Adipocyte (in vitro differentiated cells): ENCODE measurements around the gene ZNF638.
A peak's percentile ranks its signal among the peaks of the same experiment; 100 is the strongest.

Experiments used
- DNase-seq: peaks from one replicate; pipeline ENCODE4 v3.0.0-alpha.2; 2015; ENCODE audit warnings: low read depth
- H3K27me3 ChIP-seq: replicated peaks from 2 replicates; pipeline ENCODE4 v1.7.0; 2013; ENCODE audit warnings: mild to moderate bottlenecking, low read length, moderate library complexity; ENCODE audit not compliant: control insufficient read depth, insufficient read depth
- H3K36me3 ChIP-seq: 2 replicates; pipeline ENCODE4 v1.7.0; 2013; ENCODE audit warnings: low read length, mild to moderate bottlenecking, moderate library complexity; ENCODE audit not compliant: control insufficient read depth, insufficient read depth, severe bottlenecking
- H3K4me1 ChIP-seq: 2 replicates; pipeline ENCODE4 v1.7.0; 2013; ENCODE audit warnings: mild to moderate bottlenecking, low read length, moderate library complexity; ENCODE audit not compliant: control insufficient read depth, insufficient read depth
- H3K4me3 ChIP-seq: 2 replicates; pipeline ENCODE4 v1.7.0; 2013; ENCODE audit warnings: mild to moderate bottlenecking, low read length, moderate library complexity
- H3K9ac ChIP-seq: 2 replicates; pipeline ENCODE4 v1.7.0; 2013; ENCODE audit warnings: mild to moderate bottlenecking, low read length, moderate library complexity
- H3K9me3 ChIP-seq: 2 replicates; pipeline ENCODE4 v1.7.0; 2013; ENCODE audit warnings: mild to moderate bottlenecking, low read length, moderate library complexity; ENCODE audit not compliant: control insufficient read depth

Gene ZNF638

DNA sequence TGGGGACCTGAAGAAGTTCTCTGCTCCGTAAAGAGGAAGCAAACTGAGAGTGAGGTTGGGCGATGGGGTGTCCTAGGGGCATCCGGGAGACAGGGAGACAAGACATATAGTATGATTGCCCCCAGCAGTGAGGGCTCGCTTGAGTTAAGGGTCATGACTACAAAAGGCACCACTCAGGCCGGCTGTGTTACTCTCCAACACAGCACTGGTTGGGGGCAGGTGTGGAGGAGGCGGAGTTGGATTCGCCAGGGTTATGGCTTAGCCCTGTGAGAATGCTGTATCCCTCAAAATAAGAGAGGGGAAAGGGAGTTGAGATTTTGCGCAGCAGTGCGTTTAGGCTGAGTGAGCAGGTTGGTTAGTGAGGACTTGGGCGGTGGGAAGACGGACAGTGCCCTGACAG, 133.8 kb downstream of the ZNF638 start:
- H3K36me3 ChIP-seq, result no peaks in the 10 kb centered on the region
- peaks cover 8% of the 10 kb centered on the region for H3K9me3 ChIP-seq
- H3K4me1 ChIP-seq, result peaks cover 4% of the 10 kb centered on the region
- H3K4me3 ChIP-seq, result no peak overlapping the region
- no peak for DNase-seq
- no peak overlapping the region for H3K9ac ChIP-seq
- peaks cover 68% of the 10 kb centered on the region for H3K27me3 ChIP-seq

DNA sequence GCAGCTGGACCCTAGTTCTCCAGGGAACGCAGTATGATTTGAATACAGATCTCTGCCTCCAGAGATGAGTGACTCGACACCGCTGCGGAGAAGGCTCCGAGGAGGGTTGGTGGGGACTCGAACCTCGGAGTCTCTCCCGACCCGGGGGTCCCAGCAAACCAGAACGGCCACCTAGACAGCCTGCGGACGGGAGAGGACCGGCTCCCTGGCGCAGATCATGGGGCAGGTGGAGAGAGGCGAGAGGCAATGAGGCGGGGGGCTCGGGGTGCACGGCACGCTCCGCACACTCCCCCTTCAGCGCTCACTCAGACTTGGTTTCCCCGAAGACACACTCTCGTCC, 134.3 kb downstream of the ZNF638 start:
- Histone ChIP-seq H3K9ac (no peak overlapping the region), H3K4me3 (peak overlapping the region; percentile 85), H3K27me3 (peaks cover 68% of the 10 kb centered on the region), H3K36me3 (no peaks in the 10 kb centered on the region), H3K4me1 (peaks cover 4% of the 10 kb centered on the region), H3K9me3 (peaks cover 8% of the 10 kb centered on the region)
- DNase-seq, result no peak

DNA sequence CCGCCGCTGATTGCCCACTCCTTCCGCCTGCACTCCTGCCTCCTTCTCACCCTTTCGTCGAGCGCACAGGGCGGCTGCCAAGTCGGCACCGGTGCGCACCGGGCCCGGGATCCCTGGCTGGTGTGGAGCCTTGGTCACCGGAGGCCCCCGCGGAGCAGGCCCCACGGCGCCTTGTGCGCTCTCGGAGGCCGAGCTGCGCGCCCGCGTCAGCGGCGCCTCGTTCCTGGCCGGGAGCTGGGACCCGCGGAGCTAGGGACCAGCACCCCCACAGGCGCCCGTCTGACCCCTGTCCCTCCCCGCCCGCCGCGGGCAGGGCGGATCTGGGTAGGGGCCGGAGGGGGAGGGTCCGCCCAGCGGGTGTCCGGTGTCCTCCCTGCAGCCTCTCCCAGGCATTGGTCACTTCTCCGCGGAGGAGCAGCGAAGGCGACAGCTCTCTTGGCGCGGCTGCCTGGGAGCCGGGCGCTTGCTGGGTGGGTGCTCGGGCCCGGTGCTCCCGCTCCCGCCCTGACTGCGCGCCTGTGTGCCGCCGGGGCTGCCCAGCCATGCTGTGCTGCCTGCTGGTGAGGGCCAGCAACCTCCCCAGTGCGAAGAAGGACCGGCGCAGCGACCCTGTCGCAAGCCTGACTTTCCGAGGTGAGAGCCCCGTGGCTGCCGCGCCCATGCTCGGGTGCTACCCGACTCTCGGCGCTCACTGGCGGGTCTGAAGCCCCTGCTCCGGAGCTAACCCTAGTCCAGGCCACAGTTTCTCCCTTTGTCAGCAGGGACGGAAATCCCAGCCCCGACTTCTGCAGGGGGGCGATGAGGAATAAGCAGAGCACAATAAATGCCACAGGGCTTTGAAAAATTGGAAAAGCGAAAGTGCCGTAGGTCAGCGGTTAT, 135.0 kb downstream of the ZNF638 start:
- DNase-seq, result peak; percentile 69
- H3K27me3 ChIP-seq, result peaks cover 68% of the 10 kb centered on the region
- no peaks in the 10 kb centered on the region for H3K36me3 ChIP-seq
- H3K9ac ChIP-seq, result peak overlapping the region; percentile 32
- H3K9me3 ChIP-seq, result peaks cover 8% of the 10 kb centered on the region
- peaks cover 4% of the 10 kb centered on the region for H3K4me1 ChIP-seq
- peak overlapping the region; percentile 85 for H3K4me3 ChIP-seq

DNA sequence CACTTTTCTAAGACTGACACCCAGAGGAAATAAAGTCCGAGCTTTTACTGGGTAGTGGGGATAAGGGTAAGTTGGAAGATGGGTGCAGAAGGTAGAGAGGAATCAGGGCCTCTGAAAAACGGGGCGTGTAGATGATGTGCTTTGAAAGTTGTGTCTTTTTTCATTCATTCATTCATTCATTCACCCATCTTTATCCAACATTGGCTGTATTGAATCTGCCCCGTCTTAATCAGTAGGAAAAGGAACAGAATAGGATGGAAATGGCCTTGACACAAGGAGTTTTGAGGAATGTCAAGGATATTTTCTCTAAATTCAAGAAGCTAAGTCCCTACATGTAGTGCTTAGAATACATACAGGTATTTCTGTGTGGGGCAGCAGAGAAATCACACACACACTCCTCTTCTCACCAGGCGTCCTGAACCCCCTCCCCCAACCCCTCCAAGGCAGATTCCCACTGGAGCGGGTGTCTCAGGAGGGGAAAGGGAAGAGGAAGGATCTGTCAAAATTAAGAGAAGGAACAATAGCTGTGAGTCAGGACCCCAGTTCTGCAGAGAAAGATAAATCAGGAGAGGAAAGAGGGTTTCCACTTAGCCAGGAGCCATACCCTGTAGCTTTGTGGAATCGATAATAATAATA, 135.7 kb downstream of the ZNF638 start:
- H3K9ac ChIP-seq, result peak overlapping the region; percentile 32
- H3K4me3 ChIP-seq, result peak overlapping the region; percentile 85
- no peak for DNase-seq
- peaks cover 4% of the 10 kb centered on the region for H3K4me1 ChIP-seq
- peaks cover 68% of the 10 kb centered on the region for H3K27me3 ChIP-seq
- no peaks in the 10 kb centered on the region for H3K36me3 ChIP-seq
- peaks cover 8% of the 10 kb centered on the region for H3K9me3 ChIP-seq

DNA sequence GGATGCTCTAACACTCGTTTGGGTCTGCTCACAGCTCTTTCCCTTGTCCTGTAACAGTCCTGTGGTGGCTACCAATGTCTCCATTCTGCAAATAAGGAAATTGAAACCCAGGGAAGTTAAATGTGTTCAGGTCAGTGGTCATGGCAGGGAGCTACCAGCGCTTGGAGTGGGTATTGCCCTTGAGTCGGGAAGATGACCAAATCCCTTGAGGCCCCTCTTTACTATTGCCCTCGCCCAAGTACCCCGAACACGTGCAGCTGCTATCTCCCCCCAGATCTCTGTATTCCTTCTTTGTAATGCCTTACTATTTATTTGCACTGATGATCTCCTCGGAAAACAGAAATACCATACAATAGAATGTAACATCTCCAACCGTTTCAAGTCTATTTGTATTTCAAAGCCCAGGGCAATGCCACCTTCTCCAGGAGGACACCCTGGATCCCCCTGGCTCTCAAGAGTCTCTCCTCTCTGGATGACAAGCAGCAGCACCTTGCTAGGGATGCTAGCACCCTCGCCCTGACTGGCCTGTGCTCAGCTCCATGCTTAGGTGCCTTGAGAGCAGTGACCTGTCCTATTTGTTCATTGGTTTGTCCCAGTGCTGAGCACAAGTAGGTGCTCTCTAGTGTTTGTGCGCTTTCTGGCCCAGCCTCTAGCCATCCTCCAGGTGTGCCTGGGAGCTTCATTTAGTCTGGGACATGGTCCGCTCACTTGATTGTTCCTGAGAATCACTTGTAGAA, 136.9 kb downstream of the ZNF638 start:
- no peaks in the 10 kb centered on the region for H3K36me3 ChIP-seq
- H3K9ac ChIP-seq, result no peak overlapping the region
- H3K9me3 ChIP-seq, result peaks cover 3% of the 10 kb centered on the region
- no peak for DNase-seq
- H3K4me3 ChIP-seq, result no peak overlapping the region
- peaks cover 63% of the 10 kb centered on the region for H3K27me3 ChIP-seq
- H3K4me1 ChIP-seq, result peaks cover 4% of the 10 kb centered on the region

DNA sequence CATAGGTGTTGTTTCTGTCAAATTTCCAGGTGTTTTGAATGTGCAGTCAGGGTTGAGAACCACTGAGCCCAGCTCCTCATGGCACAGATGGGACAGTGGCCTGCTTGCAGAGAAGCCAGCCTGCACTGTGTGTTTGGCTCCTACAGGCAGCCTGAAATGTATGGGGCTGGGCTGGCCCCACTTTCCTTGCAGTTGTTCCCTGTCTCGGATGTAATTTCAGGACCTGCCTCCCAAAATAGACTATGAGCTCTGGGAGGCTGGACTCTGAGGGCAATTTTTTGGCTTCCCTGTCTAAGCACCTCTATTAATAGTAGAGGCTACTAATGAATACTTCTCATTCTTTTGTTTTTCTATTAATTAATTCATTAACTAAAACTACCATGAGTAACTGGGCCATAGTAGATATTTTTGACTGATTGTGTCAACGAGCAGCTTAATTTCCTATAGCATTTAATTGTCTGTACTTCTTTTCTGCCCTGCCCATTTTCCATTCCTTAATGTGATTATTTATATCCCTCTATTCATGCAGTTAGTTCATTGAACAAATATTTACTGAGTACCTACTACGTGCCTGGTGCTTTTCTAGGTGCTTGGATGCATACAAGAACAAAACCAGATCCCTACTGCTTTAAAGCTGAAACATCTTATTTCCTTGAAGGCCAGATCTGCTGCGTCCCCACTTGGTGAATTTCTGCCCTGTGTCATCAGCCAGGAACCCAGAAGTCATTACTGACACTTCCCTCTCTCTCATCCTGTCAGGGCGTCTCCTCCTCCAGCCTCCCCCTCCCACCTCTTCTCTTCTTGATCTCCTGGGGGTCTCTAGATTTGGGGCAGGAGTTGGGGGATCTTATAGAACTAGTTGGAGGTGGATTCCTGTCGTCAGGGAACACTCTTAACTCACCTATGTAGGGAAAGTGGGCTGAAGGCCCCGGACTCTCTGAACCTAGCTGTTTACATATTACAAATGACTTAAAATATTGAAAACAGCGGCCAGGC, 138.1 kb downstream of the ZNF638 start:
- Histone ChIP-seq H3K4me3 (no peak overlapping the region), H3K36me3 (no peaks in the 10 kb centered on the region), H3K9ac (no peak overlapping the region), H3K9me3 (no peaks in the 10 kb centered on the region), H3K4me1 (peaks cover 4% of the 10 kb centered on the region), H3K27me3 (peaks cover 51% of the 10 kb centered on the region)
- no peak for DNase-seq

DNA sequence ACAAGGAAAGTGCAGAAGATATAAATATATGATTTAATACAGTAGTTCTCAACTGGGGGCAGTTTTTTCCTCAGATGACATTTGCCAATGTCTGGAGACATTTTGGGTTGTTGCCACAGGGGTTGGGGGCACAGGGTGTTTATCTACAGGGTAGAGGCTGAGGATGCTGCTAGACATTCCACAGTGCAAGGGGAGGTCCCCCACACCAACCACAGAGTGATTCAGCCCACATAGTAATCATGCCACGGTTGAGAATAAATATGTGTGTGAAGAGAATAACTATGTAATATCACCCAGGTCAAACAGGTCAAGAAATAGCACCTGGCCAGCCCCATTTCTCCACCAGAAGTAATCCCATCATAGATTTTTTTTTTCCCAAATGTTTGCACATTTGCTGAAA, 139.7 kb downstream of the ZNF638 start:
- H3K4me1 ChIP-seq, result peaks cover 4% of the 10 kb centered on the region
- peak; percentile 44 for DNase-seq

DNA sequence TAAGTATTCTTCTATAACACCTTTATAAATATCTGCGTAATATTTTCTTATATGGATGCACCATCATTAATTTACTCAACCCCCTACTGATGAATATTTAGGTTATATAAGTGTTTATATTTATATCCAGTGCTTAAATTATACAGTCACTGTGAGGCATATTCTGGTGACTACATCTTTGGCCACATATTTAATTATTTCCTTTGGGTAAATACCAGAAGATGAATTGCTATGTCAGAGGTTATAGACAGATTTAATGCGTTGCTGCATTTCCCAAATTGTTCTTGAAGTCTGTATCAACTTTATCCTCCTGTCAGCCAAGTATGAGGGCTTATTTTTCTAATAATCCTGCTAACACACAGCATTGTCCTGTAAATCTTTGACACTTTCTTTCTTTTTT, 140.4 kb downstream of the ZNF638 start:
- Histone ChIP-seq H3K27me3 (peaks cover 31% of the 10 kb centered on the region), H3K36me3 (no peaks in the 10 kb centered on the region), H3K4me3 (no peak overlapping the region), H3K9me3 (no peaks in the 10 kb centered on the region), H3K4me1 (peaks cover 1% of the 10 kb centered on the region), H3K9ac (no peak overlapping the region)
- no peak for DNase-seq

More for the DNA sequence above, 139.7 kb downstream of the ZNF638 start:
- Histone ChIP-seq H3K36me3 (no peaks in the 10 kb centered on the region), H3K9ac (no peak overlapping the region), H3K4me3 (no peak overlapping the region), H3K9me3 (no peaks in the 10 kb centered on the region), H3K27me3 (peaks cover 35% of the 10 kb centered on the region)

DNA sequence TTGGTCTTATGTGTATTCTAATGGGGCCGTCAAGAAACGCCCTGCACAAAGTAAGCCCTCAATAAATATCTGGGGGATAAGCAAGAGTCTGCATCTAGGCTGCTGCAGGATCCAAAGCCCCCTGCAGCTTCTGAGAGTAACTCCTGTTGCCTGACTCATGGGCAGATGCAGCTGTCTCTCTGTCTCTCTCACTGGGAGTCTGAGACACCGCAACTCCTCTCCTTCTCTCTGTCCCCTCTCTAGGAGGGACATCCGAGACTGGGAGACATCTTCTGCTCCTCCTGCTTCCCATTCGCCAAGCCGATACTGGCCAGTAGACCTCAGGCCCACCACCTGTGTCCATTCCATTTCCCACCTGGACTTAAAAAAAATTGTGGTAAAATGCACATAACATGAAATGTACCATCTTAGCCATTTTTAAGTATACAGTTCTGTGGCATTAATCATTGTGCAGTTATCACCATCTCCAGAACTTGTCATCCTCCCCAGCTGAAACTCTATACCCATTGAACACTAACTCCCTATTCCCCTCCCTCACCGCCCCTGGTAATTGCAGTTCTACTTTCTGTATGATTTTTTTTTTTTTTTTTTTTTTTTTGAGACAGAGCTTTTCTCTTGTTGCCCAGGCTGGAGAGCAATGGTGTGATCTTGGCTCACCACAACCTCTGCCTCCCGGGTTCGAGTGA, 141.9 kb downstream of the ZNF638 start:
- H3K9ac ChIP-seq, result no peak overlapping the region
- no peaks in the 10 kb centered on the region for H3K36me3 ChIP-seq
- no peak for DNase-seq
- H3K4me1 ChIP-seq, result peaks cover 4% of the 10 kb centered on the region
- no peaks in the 10 kb centered on the region for H3K9me3 ChIP-seq
- H3K4me3 ChIP-seq, result no peak overlapping the region
- H3K27me3 ChIP-seq, result peaks cover 17% of the 10 kb centered on the region

DNA sequence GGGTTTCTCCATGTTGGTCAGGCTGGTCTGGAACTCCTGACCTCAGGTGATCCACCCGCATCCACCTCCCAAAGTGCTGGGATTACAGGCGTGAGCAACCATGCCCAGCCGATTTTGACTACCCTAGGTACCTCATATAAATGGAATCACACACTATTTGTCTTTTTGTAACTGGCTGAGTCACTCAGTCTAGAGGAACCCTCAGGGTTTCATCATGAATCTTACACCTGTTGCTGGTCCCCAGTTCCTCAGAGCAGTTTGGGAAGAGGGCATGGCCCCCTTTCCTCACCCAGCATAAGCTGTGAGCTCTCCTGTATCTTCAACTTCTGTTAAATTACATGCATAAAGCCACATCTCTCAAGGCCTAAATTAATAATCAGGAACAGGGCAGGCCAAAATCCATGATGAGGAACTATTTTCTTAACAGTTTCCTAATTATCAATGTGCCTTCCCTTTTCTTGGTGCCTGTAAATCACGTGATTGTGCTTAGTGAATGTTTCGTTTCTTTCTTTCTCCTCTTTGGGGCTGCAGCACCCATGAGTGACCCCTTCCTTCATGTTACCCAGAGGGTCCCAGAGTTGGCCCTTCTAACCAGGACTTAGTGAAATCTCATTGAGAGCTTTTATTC, 142.6 kb downstream of the ZNF638 start:
- H3K4me3 ChIP-seq, result no peak overlapping the region
- no peak for DNase-seq
- peaks cover 4% of the 10 kb centered on the region for H3K4me1 ChIP-seq
- H3K9ac ChIP-seq, result no peak overlapping the region
- no peaks in the 10 kb centered on the region for H3K36me3 ChIP-seq
- H3K9me3 ChIP-seq, result no peaks in the 10 kb centered on the region
- peaks cover 9% of the 10 kb centered on the region for H3K27me3 ChIP-seq
